ENCODE data around the gene NRGN.
"Not testable (repeated sequence)": the region's sequence is repeated elsewhere in the genome, so short reads cannot be mapped to it uniquely, and the experiment has no call there.

Gene NRGN

DNA sequence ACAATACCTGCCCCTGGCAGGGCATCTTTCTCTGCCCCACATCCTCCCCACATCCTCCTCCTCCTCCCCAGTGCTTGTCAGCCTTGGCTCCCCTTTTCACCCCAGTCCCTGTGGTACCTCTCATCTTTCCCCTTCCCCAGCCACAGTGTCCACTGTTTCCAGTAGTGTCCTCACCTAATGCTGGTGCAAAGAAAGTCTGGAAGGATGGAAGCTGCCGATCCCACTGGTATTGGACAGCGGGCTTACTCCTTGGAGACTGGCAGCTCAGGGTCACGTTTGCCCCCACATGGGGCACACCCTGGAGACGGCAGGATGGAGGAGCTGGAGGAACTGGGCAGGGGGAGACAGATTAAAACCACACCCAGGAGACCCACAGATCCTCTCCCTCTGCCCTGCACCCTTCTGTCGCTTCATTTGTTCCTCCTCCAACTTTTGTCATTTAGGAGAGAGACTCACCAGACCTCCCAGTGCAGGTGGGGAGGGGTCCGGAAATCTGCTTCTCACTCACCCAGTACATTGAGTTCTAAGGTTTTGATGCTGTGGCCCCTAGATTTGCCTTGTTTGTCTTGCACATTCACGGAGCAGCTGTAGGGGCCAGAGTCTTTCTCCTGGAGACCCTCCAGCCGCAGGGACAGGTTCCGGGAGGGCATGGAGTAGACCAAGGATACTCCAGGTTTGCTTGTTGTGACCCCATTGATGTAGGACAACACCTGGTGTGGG lies 16.5 kb downstream of the NRGN start:
- DNase-seq (ENCODE audit: low spot score) (no peak), FAIRE-seq (no peak)

DNA sequence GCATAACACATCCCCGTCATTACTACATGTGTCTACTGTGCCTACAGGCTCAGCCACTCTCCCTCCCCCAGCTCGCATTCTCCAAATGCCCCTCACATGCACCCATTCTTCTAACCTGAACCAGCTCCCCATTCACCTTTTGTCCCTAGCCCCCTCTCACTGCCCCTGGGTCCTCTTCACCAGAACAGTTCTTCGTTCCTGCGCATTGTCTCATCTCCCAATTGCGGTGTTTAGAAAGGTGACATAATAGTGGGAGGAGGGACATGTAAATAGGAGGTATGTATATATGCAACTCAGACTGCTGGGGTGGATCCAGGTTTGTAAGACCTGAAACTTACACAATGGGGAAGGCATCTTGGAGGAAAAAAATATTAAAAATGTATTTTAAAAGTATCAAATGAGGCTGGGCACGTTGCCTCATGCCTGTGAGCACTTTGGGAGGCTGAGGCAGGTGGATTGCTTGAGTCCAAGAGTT lies 17.0 kb downstream of the NRGN start:
- DNase-seq (ENCODE audit: low spot score) (no peak), FAIRE-seq (no peak)

DNA sequence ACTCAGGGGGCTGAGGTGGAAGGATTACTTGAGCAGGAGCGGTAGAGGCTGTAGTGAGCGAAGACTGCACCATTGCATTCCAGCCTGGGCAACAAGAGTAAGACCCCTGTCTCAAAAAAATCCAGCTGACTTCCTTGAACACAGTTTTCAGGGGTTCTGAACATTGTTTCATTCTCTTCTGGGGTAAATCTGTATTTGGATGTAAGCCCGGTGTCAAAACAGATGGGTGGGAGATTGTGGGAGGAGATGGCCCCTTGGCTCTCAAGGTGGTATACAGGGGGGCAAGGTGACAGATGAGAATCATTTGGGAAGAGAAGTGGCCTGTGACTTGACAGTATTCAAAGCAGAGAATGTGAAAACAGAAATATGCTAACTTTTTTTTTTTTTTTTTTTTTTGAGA lies 17.6 kb downstream of the NRGN start:
- no peak for DNase-seq (ENCODE audit: low spot score)
- no peak for FAIRE-seq

DNA sequence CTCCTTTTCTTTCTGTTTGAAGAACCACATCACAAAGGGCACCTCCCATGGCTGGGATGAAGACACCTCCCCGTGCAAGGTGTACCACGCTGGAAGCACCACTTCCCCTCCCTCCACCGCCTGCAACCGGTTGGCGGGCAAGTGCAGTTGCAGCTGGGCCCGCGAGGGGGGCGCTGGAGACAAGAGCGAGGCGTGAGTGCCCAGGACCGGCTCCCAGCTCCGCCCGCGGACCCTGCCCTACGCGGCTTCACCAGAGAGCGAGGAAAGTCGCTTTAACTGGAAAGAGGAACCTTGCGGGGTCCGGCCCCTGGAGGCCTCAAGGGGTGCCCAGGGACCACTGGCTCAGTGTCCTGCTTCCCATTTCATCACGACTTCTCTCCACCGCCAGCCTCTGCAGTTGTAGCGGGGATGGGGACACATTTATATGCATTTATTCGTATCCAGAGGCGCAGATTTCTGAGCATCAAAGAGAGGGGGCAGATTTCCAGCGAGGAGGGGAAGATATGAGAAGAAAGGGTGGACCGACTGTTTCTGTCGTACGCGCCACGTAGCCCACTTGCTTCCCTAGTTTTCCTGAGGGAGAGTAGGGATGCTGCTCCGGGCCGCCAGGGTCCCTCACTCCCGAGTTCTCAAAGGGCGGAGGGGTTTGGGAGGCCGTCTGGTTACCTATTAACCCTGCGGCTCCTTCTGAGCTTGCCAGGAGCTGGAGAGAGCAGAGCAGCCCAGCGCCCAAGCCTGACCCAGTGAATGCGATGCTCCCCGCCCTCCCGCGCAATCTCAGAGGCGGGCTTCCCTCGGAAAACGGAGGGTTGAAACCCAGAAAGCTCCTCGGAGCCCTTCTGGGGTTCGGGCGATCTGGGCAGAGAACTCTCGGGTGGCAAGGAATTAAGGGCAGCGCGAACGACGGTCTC lies 18.9 kb downstream of the NRGN start:
- FAIRE-seq (no peak), DNase-seq (ENCODE audit: low spot score) (peak; percentile 20)

DNA sequence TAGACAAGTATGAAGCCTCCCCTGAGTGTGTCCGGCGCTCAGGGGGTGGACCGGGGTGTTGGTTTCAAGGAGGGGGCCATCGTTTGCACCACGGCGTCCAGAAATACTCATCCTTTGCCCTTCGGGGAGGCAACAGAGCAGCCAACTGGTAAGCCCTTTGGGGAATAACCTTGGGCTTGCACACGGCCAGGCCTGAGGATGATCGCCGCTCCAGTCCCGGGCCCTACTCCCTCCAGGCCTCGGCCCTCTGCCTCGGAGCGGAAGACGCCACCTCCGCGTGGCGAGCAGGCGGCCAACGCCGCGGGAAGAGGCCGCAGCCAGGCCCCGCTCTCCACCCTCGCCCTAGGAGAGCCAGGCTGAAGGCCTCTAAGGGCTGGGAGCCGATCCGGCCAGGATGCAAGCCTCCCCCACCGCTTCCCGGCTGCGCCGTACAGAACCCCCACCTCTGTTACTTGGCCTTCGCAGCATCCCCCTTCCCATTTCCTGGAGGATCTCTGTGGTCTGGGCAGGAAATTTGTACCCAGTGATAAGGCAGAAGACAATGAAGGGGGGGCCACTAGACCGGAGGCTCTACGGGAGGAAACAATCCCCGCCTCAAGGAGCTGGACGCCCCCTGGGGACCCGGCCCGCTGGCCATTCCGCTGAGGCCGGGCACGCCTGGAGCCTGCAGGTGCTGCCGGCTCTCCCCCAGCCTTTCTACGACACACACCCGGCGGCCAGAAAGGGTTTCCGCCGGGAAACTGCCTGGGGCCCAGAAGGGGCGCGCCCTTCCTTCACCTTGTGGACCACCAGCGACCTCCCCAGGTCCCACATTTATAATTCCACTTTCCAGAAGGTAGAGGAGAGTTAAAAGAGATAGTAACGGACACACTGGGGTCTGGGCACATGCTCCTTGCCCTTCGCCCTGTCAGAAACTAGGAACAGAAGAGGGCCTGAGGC lies 19.8 kb downstream of the NRGN start:
- FAIRE-seq (no peak), DNase-seq (ENCODE audit: low spot score) (no peak)

DNA sequence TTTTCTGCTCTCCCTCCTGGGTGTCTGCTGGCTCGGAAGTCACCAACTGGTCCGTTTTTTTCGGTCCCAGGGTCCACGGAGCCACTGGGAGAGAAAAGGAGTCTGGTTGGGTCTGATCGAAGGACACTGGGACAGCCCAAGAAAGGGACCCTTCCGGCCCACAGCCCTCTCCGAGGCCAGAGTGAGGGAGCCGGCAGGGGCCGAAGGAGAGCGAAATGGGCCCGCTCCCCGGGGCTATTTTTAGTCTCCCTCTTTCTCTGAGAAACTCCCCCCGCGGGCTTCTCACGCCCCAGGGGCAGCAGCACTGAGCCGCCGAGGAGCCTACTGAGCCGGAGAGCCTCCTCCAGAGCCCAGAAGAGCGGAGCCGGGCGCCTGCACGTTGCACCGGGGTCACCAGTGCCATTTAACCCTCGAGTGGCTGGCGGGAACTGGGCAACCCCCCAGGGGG lies 20.5 kb downstream of the NRGN start:
- no peak for DNase-seq (ENCODE audit: low spot score)
- no peak for FAIRE-seq

DNA sequence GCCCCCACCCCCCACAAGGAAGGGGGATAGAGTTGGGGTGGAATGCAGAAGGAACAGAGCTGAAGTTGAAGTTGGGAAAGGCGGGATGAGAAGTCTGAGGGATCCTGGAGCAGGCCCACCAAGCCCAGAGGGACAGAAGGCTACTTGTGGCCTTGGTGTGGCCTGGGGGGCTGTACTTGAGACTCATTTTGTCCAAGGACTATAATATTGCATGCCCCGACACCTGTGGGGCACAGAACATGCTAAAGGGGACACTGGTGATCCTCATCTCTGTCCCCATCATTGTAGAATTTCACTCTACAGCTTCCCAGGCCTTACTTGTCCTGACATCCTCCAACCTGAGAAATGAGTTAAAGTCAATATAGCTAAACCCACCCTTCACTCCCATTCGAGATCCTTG lies 21.1 kb downstream of the NRGN start:
- no peak for DNase-seq (ENCODE audit: low spot score)
- FAIRE-seq = no peak

DNA sequence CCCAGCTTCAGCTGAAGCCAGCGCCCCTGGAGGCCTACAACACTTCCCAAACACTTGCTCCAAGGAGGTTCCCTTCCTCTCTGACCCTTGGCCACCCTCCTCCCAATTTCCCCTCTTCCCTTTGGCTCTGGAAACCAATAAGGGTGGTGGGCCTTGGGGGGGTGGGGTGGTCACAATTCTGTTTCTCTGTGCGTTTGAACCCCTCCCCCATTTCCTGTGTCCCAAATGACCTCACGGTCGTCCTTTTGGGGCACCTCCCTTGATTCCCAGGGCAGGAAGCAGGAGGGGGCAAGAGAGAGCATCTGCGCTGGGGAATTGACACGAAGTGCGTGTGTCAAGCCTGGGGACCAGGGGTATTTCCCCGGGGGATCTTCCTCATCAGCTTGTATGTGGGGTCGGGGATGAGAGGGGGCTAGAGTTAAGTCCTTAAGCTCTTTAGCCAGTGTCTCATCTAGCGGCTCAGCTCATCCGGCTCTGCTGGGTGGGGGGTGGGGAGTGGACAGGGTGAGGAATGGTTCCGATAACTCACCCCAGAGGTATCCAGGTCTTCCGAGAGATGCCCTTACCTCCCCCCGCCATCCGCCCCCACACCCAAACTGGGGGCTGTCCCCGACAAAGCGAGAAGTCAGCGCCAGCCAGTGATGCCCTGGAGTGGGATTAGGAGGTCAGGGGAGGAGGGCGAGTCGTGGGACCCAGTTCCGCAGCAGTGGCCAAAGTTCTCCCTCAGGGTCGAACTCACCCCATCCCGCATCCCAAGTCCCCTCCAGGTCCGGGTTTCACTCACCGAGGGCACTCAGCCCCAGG lies 21.8 kb downstream of the NRGN start:
- DNase-seq (ENCODE audit: low spot score) (no peak), FAIRE-seq (no peak)

DNA sequence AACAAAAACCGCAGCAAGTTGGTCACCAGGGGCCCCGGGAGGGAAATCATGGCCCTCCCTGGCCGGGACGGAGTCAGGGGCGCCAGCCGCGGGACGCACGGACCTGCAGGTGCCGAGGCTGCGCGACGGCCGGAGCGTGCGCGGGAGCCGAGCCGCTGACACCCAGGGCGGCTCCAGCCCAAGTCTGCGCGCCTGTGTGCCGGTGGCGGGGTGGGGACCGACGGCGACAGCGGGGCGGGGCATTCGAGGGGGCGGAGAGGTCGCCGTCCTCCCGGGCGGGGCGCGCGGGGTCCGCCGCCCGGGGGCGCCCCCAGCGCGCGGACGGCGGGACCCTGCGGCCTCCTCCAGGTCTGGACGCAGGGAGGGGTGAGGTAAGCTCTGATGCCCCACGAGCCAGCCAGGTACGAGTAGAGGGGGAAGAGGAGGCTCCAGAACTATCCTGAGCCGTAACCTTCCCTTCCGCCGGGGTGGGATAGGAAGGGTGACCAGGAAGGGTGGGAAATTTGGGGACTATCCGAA lies 22.4 kb downstream of the NRGN start, which contains the start of gene ESAM:
Gene ESAM (minus strand): TSS at position 186 of the 519 bp plus-strand sequence. CDS start 136 bp downstream, at position 50.
- DNase-seq (ENCODE audit: low spot score) = no peak

DNA sequence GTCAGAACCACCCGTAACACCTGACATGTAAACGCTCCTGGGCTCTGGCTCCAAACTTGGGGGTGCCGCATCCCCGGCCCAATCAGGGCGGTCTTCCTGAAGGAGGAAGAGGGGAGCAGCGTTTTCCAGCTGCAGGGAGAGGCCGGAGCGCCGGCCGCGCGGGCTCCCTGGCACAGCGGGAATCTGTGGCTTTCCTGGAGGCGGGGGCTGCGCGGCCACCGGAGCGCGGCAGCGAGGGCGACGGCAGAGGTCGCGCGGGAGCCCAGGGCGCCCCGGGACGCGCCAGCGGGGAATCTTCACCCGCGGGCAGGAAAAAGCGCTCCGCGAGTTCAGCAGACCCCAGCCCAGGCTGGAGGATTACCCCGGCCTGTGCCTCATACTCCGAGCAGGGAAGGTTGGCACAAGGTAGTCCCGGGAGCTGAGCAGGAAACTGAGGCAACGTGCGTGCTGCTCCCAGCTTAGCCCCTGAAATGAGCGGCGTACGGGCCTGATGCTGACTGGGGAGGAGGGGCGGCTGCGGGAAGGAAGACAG lies 22.9 kb downstream of the NRGN start:
- no peak for DNase-seq (ENCODE audit: low spot score)
- FAIRE-seq = no peak

More for the DNA sequence above, 22.4 kb downstream of the NRGN start, which contains the start of gene ESAM:
- no peak for FAIRE-seq

DNA sequence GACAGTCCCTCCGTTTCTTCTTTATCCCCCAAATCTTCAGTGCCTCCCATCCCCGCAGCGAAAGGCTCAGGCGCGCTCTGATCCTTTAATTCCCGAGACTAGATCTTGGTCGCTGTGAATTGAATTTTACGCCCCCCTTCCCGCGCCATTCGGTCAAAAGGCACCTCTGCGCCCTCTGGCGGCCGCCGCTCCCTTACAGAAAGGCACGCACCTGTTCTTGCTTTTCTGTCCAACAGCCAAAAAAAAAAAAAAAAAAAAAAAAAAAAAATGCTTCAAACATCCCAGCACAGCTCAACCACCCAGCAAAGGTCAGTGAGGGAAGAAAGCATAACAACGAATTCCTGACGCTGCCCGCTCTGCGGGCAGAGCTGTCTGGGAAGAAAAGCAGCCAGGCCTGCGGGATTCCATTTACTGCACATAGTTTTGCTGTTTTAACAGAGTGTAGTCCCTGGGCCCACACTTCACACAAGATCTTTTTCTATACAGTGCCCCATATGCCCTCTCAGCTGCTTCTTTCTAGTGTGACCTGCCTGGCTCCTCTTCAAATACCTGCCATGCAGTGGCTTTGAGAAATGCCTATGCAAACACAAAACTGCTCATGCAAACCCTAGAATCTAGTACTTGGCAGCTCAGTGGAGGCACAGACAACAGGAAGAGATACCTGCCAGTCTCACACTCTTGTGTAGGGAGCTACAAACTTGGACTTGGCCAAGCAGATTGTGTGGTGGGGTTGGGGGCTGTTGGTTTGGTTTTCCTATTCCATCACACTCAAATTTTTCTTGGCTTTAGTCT lies 23.6 kb downstream of the NRGN start:
- no peak for FAIRE-seq

DNA sequence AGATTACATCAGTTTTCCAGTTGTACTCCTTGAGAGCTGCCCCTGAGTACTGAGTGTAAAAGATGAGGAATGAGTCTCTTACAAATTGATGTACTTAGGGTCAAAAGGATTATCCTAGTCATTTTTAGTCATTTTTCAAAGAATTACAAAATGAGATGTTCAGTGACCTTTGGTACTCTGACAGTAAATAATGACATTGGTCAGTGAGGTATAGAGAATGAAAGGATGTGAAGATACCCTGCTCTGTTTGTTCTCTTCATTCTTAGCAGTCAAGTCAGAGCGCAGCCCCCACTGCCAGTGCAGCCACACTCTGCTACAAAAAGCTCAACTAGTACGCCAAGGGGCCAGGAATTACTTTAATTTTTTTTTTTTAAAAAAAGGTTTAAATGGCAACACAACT lies 26.4 kb downstream of the NRGN start:
- DNase-seq (ENCODE audit: low spot score) (peak; percentile 72), FAIRE-seq (no peak)

More for the DNA sequence above, 23.6 kb downstream of the NRGN start:
- DNase-seq (ENCODE audit: low spot score) = peak; percentile 42

DNA sequence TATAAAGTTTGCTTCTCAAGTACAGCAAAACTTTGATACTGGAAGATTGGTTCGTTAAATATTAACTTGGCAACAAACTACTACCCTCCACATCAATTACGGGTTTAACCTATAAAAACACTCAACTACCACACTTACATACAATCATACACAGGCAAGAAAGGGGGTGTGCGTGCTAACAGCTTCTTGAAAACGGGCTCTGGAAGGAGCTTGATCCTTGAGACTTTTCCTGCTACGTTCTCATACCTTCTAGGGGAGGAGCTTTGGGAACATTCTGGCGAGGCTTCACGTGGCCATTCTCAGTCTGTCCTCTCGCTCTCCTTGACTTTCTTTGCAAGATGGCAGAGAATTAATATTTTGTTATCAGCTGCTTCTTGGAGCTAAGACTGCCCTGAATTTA lies 29.2 kb downstream of the NRGN start:
- FAIRE-seq = no peak
- DNase-seq (ENCODE audit: low spot score) = no peak

DNA sequence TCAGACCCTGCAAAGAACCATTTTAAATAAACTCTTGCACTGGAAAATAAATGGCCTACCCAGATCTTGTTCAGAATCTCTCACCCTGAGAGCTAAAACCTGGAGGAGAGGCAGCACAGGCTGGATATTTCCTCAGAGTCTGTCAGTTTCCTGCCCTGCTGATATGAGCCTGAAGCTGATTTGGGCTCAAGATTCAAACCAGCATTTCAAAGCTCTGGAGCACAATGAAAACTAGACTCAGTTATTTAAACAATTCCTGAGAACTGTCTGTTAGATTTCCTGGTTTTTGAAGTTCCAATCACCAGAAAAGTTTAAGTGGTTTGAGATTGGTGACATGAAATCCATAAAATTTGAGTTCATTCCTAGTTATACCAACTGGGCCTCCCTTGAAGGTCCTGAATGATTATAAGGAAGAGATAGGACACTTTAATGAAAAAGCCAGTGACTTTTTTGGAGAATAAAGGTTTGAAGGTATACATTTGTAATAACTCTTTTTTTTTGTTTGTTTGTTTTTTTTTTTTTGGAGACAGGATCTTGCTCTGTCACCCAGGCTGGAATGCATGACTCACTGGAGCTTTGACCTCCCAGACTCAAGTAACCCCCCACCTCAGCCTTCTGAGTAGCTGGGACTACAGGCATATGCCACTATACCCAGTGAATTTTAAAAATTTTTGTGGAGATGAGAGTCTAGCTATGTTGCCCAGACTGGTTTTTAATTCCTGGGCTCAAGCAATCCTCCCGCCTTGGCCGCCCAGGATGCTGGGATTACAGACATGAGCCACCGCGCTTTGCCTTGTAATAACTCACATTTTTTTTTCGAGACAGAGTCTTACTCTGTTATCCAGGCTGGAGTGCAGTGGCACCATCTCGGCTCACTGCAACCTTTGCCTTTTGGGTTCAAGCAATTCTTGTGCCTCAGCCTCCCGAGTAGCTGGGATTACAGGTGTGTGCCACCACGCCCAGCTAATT lies 30.3 kb downstream of the NRGN start:
- no peak for FAIRE-seq

DNA sequence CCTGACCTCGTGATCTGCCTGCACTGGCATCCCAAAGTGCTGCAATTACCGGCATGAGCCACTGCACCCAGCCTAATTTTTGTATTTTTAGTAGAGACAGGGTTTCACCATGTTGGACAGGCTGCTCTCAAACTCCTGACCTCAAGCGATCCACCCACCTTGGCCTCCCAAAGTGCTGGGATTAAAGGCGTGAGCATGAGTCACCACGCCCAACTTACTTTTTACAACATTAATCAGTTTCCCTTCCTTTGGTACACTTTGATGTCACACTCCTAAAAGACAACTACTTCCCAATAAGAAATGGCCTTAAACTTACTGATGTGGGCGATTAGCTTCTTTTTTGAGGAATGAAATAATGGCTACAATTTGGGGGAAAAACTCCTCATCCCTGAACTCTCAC lies 31.2 kb downstream of the NRGN start:
- not testable (repeated sequence) for FAIRE-seq; DNase-seq (ENCODE audit: low spot score)

More for the DNA sequence above, 30.3 kb downstream of the NRGN start:
- DNase-seq (ENCODE audit: low spot score) = peak; percentile 46

DNA sequence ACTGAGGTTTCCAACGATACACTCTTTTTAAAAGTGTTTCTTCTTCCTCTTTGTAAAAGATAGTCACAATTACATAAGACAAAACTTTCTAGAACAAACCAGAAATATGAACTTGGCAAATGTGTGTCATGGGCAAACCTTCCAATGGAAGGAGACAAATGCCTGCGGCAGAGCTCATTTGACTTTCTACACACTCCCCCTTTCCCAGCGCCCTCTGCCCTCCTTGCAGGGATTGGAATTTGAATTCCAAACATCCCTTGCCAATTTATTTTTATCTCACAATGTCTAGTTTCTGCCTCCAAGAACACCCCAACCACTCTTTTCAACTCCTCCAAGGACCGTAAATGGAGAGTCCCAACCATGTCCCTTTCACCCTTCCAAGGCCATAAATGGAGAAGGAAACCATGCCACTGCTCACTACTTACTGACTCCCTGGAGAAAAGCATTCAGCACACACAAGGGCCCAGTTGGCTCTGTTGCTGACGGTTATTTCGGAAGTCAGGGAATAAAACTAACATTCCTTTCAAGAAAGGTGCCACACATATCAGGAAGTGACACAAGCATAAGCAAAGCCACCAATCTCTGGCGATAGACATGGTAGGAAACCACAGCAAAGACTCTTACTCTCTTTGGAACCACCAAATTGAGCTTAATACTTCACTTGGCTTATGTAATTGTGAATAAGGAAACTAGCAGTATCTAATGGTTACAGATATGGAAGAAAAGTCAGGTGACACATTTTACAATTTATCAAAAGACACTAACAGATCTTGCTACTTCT lies 37.3 kb downstream of the NRGN start:
- FAIRE-seq = no peak
- no peak for DNase-seq (ENCODE audit: low spot score)

DNA sequence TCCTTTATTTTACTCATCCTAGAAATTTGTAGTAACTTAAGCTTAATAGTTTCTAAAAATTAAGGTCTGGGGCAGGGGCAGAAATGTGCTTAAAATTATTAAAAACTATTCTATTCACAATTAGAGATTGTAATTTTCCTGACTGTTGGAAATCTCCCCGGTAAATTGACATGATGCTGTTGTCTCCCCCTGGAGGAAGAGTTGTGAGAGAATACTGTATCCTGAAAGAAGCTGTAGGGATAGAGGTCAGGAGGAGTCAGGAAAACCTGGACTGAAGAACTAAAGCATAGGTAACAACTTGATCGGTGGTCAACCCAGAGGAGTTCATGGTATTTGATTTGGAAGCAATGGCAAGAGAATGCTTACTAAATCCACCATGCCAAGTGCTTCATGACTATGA lies 38.5 kb downstream of the NRGN start:
- DNase-seq (ENCODE audit: low spot score) = no peak
- FAIRE-seq = no peak

Data from RCC 7860 (cell line).